GM19438 (cell line): ENCODE measurements around the gene TMEM185A.
"Not testable (repeated sequence)": the region's sequence is repeated elsewhere in the genome, so short reads cannot be mapped to it uniquely, and the experiment has no call there.

Source experiments
- ATAC-seq: cut with Tn5 transposase; IDR thresholded peaks from one replicate; pipeline ENCODE4 v1.9.1; 2021; ENCODE audit warnings: low read depth; ENCODE audit not compliant: unreplicated experiment

TMEM185A gene

DNA sequence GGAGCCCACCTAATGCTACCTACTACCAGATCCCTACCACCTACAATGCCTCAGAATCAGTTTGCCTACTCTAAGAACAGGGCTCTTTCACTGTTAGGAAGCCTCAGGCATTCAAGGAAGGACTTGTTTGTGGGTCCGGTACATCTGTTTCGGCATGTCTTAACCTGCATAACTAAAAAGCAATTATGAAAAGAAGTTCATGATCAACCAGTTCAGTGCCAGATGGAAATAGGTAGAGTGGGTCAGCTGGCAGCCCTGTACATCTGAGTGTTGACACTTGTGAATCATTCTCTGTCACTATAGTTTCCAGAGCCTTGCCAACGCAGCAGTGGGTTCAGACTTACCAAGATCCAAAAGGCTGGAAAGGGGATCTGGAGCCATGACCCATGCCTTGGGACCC is 3.3 kb downstream of the TMEM185A start:
- no peak for ATAC-seq

DNA sequence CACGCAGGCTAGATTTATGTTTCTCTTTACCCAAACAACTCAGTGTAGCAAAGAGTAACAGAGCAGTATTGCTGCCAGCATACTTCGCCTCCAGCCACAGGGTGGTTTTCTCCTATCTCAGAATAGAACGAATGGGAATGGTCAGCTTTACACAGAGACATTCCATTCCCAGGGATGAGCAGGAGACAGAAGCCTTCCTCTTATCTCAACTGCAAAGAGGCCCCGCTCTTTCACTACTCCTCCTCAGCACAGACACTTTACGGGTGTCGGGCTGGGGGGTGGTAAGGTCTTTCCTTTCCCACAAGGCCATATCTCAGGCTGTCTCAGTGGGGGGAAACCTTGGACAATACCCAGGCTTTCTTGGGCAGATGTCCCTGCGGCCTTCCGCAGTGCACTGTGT is 4.8 kb downstream of the TMEM185A start:
- not testable (repeated sequence) for ATAC-seq

DNA sequence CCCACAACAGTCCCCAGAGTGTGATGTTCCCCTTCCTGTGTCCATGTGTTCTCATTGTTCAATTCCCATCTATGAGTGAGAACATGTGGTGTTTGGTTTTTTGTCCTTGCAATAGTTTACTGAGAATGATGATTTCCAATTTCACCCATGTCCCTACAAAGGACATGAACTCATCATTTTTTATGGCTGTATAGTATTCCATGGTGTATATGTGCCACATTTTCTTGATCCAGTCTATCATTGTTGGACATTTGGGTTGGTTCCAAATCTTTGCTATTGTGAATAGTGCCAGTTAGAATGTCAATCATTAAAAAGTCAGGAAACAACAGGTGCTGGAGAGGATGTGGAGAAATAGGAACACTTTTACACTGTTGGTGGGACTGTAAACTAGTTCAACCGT is 11.9 kb downstream of the TMEM185A start:
- not testable (repeated sequence) for ATAC-seq

DNA sequence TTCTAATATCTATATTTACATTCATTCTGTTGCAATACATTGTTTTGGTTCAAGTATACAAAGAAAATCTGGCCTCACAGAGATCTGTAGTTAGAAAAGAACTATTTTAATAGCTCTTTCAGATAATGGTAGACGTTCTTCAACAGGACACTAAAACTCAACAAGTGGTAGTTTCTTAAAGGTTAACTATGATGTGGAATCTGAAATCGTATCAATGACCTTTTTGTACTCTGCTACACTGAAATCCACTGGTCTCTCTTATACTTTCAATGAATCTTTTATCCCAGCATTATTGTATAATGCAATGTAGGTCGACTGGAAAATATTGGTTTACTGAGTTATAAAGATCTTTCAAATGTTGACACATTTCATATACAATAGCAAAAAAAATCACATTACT is 12.7 kb downstream of the TMEM185A start:
- ATAC-seq: no peak

DNA sequence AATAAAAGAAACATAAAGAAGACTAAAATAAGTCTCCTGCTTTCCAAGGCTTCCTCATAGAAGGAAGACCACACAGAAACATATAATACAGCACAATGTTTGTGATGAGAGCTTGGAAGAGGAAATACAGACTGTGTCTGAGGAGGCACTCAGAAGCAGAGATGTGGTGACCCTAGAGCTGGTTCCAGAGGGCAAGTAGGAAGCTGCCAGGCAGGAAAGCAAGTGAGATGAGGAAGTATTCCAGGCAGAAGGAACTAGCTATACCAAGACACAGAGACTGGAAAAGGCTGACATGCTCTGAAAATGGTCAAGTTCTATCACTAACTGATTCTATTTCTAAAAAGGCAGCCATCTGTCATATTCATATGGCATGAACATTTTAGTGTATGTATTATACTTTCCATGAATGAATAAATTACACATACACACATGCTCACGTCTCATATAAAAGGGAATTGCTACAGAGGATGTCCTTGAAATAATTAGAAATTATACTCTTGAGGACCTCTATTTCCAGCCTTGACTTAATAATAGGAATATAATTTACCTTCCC is 19.9 kb downstream of the TMEM185A start:
- ATAC-seq: no peak

DNA sequence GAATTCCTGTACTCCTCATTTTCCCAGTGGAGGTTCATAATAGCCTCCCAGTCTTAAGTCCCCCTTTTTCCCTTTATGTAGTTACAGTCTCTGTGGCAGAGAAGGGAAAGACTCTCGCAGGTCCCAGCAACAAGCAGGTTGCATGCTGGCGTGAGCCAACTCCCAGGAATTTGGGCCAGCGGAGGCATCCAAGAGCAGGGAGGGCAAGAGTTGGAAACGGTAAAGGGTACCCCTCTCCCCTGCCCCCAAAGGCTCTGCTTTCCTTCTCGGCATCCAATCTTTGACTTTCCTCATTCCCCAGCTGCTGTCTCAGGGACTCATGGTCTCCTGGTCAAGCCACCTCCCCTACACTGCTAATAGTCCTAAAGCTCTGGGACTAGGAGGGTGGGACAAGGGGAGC is 21.1 kb downstream of the TMEM185A start:
- ATAC-seq: no peak

DNA sequence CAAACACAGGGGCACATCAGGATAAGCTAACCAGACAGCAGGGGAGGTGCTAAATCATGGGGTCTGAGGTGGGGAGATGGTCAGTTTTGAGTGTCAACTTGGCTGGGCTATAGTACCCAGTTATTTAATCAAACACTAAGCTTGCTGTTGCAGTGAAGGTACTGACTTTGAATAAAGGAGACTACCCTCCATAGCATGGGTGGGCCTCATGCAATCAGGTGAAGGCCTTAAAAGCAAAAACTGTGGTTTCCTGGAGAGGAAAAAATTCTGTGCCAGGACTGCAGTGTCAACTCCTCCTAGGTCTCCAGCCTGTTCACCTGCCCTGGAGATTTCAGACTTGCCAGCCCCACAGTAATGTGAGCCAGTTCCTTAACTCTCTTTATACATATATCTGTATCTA is 23.9 kb downstream of the TMEM185A start:
- no peak for ATAC-seq

DNA sequence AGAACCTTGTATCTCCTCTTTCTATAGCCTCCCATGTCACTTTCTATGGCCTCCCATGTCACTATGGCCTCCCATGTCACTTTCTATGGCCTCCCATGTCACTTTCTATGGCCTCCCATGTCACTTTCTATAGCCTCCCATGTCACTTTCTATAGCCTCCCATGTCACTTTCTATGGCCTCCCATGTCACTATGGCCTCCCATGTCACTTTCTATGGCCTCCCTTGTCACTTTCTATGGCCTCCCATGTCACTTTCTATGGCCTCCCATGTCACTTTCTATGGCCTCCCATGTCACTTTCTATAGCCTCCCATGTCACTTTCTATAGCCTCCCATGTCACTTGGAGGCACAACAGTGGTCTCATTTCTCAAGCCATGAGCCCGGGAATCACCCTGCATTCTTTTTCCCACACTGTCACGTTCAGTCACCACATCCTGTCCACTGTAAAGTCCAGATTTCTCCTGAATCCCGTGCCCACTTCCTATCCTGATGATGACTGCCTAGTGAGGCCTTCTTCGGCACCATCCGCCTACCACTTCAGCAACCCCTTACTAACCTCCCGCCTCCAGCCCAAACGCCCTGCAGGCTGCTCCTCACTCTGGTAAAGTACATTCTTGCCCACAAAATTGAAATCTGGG is 26.2 kb downstream of the TMEM185A start:
- not testable (repeated sequence) for ATAC-seq

DNA sequence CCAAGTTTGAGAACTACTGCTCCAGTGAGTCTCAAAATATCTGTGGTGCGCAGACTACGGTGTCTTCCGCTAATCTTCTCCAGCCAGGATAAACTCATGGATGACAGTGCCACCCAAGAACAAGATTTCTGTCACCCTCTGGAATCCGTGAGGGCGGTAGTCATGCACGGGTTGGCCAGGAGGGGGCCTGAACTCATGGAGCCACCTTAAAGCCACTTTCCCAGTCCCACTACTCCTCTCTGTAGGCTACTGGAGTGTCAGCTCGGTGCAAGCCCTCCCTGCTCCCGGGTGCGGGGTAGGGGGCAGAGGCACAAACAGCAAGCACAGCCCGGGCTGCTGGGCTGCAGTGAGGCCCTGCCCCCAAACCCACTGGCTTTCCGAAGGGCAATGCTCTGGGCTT is 33.0 kb downstream of the TMEM185A start:
- ATAC-seq: not testable (repeated sequence)

DNA sequence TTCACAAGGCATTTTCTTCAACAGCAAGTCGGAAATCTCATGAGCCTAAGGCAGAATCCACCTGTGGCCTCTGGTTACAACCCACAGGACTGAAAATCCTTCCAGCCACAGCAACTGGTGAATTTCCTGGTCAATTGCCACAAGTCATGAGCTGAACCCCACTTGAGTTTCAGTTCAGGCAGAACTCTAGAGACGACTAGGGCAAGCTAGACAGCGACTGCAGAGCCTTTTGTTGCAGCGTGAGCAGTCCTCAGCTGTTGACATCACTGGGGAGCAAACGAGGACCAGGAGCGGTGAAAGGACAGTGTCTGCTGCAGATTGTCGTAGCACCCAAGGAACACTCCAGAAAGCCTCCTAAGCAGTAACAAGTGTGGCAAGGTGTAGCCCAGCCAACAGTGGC is 35.6 kb downstream of the TMEM185A start:
- ATAC-seq: not testable (repeated sequence)

DNA sequence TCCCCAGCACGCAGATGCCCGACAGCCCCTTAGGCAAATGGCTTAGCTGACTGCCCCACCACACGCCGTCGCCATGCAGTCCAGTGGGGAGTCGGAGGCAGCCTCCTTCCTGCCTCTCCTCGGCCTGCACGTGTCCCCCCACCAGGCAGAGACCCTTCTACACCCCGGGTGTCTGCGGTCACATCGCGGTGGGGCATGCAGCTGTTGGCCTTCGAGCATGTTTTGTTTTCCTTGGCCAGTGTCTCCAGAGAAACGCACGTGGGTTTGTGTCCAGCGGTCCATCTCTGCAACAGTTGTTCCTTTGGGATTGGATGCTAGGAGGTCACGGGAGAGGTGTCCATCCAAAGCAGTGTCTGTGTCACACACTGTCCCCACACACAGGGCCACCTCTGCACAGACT is 36.4 kb downstream of the TMEM185A start, which contains the start of gene HSFX2:
Gene HSFX2 (minus strand): TSS at position 101 of the 400 bp plus-strand sequence. CDS start 614 bp downstream, outside the sequence.
- not testable (repeated sequence) for ATAC-seq

DNA sequence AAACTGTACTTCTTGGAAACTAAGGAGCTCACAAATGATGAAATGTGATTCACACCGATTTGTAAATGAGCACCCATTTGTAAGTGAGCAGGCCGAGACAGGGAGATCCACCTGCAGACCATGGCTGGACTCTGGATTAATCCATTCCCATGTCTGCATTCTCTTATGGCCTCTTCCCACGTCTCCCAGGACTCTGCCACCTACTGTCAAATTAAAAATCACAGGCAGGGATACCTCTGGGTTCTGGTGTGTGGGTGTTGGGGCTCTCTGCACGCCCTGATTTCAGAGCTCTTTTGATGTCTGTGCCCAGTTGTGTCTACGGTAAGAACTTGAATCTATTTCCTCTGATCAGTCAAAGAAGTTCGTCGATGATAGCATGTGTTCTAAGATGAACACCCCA is 40.6 kb downstream of the TMEM185A start:
- not testable (repeated sequence) for ATAC-seq

DNA sequence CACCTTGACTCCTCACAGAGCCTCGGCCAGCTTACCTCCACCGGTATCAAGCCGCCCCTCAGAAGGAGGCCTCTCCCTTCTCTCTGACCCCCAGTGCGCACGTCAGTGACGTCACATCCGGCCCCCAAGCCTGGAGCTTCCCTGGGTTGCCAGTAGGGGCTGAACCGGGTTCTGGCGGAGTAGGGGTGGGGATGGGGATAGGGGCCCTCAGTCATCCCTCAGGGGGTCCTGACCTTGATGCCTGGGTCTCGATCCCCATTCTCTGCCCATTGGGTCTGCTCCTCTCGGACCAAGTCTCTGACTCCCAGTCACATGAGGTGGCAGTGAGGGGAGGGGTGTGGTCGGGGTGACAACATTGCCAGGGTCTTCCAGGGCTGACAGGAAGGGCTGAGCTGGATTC is 44.2 kb downstream of the TMEM185A start, which contains the start of gene MAGEA9B:
Gene MAGEA9B (minus strand): TSS at position 101 of the 400 bp plus-strand sequence. CDS start 4,280 bp downstream, outside the sequence.
- ATAC-seq: not testable (repeated sequence)

DNA sequence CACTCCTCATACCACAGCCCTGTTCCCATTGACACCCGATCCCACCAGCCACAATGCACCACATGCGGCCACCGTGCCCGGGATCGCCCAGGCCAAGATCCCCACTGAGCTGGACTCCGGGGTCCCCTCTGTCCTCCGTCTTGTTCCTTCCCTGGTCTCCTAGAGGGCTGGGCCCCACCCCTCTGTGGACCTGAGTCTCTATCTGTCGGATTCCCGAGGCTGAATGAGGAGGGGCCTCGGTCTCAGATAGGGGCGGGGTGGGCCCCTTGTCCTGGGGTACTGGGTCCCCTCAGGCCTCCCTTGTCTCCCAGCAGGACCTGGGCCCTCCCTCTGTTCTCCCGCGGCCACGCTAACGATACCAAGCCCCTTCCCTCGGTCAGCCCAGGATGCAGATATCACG is 46.0 kb downstream of the TMEM185A start:
- not testable (repeated sequence) for ATAC-seq

DNA sequence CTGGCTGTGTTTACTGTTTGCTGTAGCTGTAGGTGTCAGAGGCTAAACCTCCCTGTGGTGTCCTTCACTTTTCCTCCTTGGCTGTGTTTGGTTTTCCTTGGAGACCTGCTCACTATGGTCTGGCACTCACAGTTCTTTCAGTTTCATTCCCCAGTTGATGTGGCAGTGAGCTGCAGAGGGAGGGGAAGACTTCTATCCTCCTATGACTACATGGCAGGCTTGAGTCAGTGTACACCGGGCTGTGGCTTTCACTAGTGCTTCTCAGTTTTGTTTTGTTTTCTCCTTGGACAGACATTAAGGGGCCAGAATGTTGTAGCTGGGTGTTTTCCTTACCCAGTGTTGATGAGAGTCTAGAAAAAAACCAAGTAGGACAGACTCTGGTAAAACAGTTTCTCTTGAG is 58.1 kb downstream of the TMEM185A start:
- ATAC-seq: peak; percentile 99

DNA sequence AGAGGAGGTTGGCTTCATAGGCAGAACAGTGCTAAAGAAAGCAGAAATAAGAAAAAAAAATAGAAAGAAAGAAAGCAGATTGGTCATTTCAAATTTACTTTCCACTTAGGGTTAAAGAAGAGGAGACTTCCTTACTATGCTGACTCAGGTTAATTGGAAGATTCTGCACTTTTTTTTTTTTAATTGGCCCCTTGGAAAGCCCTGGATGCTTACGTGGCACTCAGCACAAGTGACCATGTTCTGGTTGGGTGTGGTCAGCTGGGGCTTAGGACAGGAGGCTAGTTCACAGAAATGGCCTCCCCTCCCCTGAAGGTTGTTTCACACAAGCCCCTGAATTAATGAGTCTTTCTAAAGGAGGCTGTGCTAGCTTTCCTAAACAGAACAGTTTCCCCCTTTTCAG is 58.8 kb downstream of the TMEM185A start:
- ATAC-seq: no peak

DNA sequence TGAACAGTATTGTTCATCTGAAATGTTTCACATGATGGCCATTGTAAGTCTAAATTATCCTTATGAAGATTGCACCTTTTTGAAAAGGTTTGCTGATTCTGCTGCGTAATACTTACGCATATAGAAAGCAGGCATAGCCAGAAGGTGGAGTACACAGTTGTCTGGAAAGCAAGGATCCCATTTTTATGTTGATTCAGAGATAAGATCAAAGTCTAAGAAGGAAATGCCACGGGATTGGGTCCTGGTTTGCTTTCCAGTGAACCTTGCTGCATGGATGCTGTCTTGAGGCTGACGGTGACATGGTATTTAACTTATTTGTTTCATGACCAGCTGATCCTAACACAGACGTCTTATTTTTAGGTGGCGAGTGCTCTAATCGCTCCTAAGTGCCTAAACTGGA is 59.8 kb downstream of the TMEM185A start:
- ATAC-seq: no peak

DNA sequence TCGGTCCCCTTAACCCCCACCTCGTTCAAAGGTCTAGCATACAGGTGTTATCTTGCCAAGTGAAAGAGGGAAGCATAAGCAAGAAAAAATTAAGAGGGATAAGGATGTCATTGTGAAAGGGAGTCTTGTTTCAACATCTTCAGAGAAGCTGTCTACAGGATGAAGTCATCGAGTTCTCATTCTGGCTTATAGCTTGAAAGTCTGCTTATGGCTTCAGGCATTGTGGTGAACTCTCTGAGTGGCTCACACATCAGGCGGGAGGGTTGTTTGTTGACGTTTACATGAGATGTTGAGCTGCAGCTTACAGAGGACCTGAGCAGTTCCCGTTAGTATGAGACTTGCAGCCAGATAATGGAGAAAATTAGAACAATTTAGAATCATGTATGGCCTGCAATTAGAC is 60.9 kb downstream of the TMEM185A start:
- no peak for ATAC-seq

DNA sequence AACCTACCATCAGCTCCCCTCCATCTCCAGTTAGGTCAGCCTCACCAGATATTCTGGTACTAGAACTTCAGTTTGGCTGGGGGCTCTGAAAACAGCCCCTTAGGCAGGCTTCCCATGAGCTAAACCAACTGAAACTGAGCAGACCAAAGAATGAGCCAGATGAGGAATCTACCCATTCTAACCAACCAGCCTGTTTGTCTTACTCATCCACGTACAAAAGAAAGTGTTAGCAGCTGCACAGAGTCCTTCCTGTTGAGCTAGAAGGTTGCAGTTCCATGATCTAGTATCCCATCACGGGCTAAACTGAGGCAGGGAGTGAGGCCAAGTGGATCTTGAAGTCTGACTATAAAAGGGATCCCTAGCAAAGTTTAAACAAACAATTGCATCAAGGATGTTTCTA is 61.8 kb downstream of the TMEM185A start:
- no peak for ATAC-seq

DNA sequence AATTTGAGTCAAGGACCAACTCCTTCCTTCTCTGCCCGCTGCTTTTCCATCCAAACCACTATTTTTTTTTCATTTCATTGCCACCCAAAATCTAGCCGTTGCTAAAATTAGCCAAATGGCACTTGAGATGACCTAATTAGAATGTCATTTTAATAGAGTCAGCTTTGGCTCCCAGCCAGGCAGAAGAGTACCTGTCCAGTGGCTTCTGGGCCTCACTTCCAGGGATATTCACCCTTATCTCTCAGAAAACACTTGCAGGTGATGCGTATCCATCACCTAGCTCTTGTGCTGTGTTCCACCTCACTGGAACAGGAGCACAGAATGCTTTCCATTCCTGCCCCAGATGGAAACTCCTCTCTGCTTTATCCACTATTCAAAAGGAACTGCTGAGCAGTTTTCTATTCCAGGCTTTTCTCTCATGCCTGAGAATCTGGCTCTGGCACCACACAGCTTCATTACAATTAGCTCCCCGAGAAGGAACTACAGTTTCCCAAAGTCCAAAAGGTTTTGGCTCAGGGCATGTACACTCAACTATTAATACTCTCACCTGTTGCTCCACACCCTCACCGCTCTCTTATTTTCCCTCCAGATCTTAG is 62.8 kb downstream of the TMEM185A start:
- no peak for ATAC-seq

DNA sequence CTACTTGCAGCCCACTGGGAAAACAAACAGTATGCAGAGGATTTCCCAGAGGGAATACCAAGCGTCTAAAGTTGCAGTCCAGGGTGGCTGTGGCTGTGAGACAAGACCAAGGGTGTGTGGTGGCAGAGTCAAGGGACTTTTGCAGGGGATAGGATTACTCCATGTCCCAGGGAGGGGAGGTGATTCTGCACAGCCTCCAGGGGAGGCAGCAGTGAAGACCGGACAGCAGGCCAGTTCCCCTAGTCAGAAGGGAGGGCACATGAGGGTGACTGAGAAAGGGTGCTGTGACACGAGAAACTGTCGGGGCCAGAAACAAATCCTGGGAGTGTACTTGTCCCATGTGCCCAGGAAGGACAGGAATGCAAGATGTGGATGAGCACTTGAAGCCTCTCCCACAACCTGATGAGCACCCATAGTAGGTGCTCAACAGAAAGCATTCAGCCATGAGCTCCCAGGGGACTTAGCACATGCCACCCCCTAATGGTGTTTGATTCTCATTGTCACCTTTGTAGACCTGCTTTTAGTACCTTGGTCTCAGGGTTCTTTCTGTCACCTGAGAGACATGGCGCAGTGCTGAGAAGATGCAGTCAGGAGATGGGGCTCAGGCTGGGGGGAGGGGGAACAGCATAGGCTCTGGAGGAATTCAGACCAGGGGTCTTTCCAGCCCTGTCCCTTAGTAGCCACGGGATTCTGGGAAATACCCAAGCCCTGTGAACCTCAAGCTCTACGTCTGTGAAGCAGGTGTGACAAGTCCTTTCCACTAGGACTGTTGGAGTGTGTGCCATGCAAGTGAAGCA is 63.8 kb downstream of the TMEM185A start:
- no peak for ATAC-seq
